ENCODE data around the gene UCN3. TPM values are rescaled to one million over a fixed set of nuclear protein-coding genes. Genes with fewer than 3 reads are reported as not detected.

Gene UCN3
- total RNA-seq, 1 donor from 2014 or later: not detected

DNA sequence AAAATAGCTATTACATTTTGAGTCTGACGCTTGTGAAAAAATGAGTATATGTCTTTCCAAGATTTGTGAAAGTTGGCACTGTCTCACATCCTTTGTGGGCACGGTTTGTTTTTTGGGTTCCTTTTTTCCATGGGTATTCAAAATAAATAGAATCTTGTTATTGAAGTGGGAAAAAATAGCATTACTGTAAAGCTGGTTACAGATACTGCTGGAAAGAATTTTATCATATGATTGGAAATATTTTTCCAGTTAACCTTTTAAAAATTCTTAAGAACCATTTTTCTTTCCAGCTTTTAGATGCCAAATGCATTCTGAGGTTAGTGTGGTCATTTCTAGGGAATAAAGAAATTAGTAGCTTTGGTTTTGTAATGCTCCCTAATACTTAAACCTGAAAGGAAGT, 59.0 kb downstream of the UCN3 start:
- Histone ChIP-seq H3K4me1 (no peaks in the 10 kb centered on the region), H3K79me2 (ENCODE audit: low read depth) (peaks cover 86% of the 10 kb centered on the region), H3K27ac (no peak overlapping the region), H3K27me3 (no peaks in the 10 kb centered on the region), H3K9me3 (ENCODE audit: low read depth) (peaks cover 5% of the 10 kb centered on the region), H3K9ac (no peak overlapping the region), H2AFZ (replicated peaks) (no peak overlapping the region), H3K4me2 (no peak overlapping the region), H3K36me3 (peaks cover 4% of the 10 kb centered on the region), H4K20me1 (ENCODE audit: low read depth) (peaks cover 27% of the 10 kb centered on the region), H3F3A (ENCODE audit: low read depth) (no peaks in the 10 kb centered on the region), H3K4me3 (no peak overlapping the region)
- Mint-ChIP-seq H3K27ac (no peak overlapping the region), H3K4me1 (peaks cover 13% of the 10 kb centered on the region), H3K27me3 (ENCODE audit: insufficient read depth, low read depth) (peaks cover 2% of the 10 kb centered on the region), H3K36me3 (peaks cover 40% of the 10 kb centered on the region), H3K9me3 (peaks cover 35% of the 10 kb centered on the region), H3K4me3 (no peak overlapping the region)
- DNase-seq (ENCODE audit: low spot score): no peak
- TF ChIP-seq EZH2phosphoT487 (IDR thresholded peaks at IDR 0.05): no peak
- TF ChIP-seq CTCF (IDR thresholded peaks at IDR 0.05): no peak
- no peak for TF ChIP-seq EZH2 (IDR thresholded peaks at IDR 0.05)

Other genes with a start within 250 kb of the UCN3 start
- not detected in 2 replicates for gene AKR1C8, start 179.8 kb upstream of the UCN3 start, total RNA-seq (ENCODE audit: low replicate concordance)
- not detected in 2 replicates for gene AKR1C4, start 168.1 kb upstream of the UCN3 start, total RNA-seq (ENCODE audit: low replicate concordance)
- gene TUBAL3, start 39.9 kb downstream of the UCN3 start, total RNA-seq (ENCODE audit: low replicate concordance): not detected in 2 replicates
- 65.2 and 90.5 TPM in 2 replicates for gene NET1, start 47.6 kb downstream of the UCN3 start, total RNA-seq (ENCODE audit: low replicate concordance)
- gene CALML5, start 134.6 kb downstream of the UCN3 start, total RNA-seq (ENCODE audit: low replicate concordance): not detected in 2 replicates
- gene CALML3, start 160.0 kb downstream of the UCN3 start, total RNA-seq (ENCODE audit: low replicate concordance): not detected in 2 replicates